ENCODE results near the gene BRD8.
"Not testable (repeated sequence)": the region's sequence is repeated elsewhere in the genome, so short reads cannot be mapped to it uniquely, and the experiment has no call there.

The BRD8 gene, protein sequence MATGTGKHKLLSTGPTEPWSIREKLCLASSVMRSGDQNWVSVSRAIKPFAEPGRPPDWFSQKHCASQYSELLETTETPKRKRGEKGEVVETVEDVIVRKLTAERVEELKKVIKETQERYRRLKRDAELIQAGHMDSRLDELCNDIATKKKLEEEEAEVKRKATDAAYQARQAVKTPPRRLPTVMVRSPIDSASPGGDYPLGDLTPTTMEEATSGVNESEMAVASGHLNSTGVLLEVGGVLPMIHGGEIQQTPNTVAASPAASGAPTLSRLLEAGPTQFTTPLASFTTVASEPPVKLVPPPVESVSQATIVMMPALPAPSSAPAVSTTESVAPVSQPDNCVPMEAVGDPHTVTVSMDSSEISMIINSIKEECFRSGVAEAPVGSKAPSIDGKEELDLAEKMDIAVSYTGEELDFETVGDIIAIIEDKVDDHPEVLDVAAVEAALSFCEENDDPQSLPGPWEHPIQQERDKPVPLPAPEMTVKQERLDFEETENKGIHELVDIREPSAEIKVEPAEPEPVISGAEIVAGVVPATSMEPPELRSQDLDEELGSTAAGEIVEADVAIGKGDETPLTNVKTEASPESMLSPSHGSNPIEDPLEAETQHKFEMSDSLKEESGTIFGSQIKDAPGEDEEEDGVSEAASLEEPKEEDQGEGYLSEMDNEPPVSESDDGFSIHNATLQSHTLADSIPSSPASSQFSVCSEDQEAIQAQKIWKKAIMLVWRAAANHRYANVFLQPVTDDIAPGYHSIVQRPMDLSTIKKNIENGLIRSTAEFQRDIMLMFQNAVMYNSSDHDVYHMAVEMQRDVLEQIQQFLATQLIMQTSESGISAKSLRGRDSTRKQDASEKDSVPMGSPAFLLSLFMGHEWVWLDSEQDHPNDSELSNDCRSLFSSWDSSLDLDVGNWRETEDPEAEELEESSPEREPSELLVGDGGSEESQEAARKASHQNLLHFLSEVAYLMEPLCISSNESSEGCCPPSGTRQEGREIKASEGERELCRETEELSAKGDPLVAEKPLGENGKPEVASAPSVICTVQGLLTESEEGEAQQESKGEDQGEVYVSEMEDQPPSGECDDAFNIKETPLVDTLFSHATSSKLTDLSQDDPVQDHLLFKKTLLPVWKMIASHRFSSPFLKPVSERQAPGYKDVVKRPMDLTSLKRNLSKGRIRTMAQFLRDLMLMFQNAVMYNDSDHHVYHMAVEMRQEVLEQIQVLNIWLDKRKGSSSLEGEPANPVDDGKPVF

DNA sequence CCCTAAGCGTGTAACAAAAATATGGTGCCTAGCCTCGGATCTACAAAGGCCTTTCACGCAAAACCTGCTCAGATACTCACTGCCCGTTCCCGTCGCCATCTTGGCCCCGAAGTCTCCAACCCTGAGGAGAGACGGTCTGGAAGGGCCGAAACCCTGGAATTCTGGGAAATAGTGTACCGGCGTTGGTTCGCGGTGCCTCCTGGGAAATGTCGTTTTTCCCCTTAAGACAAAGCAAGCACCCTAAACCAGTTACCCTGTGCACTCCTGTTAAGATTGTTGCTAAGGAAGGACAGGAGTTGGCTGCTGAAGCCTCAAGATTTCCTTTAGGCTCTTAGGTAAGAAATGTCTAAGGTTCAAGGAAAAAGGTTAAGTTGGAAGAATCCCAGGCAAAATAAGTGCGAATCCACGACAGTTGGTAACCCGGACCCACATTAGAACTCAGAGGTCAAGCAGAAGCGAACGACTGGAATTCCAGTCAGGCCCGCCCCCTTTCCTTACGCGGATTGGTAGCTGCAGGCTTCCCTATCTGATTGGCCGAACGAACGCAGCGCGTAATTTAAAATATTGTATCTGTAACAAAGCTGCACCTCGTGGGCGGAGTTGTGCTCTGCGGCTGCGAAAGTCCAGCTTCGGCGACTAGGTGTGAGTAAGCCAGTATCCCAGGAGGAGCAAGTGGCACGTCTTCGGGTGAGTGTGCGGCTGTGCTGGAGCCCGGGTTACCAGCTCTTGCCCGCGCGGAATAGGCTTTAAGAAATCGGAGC is at the start of gene BRD8, which contains the start of gene KIF20A:
Gene BRD8 (minus strand): TSS at position 115 of the 761 bp plus-strand sequence. CDS start 16 bp downstream, at position 99.
Gene KIF20A (plus strand): TSS at position 597 of the 761 bp plus-strand sequence. CDS start 569 bp downstream, outside the sequence.
- in situ Hi-C loops (cut with HindIII; ENCODE audit: low sequenced_read_pairs): no loop called here

DNA sequence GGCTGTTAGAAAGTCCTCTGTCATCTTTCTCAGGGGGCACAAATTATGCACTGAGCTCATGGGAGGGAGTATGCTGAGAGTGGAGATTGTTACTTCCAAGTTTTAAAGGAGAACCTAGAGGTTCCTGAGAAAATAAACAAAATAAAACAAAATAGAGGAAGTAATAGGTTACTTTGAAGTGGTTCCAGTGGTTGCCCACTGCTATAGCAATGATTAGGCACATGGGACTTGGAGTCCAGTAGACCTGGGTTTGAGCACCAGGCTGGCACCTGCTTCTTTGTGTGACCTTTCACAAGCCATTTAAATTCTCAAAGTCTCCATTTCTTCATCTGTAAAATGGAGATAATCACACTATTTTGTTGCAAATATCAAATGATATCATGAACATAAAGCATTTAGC is 48.5 kb upstream of the BRD8 start:
- in situ Hi-C loops (cut with HindIII; ENCODE audit: low sequenced_read_pairs): no loop called here

GRCh38 chr5:138224712-138225111 is 46.3 kb upstream of the BRD8 start:
- in situ Hi-C loops (cut with HindIII; ENCODE audit: low sequenced_read_pairs): no loop called here

DNA sequence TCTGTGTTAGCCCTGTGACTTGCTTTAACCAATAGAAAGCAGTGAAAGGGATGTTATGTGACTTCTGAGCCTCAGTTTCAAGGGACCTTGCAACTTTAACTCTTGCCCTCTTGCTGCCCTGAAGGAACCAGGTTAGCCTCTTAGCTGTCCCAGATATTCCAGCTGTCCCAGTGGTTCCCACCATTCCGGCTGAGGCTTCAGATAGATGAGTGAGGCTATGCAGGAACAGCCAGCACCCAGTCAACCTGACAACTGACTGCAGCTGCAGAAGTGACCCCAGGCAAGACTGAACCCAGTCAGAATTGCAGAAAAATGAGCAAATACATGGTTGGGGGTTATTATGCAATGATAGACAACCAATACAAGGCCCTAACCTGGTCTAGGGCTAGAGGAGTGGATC is 45.1 kb upstream of the BRD8 start:
- in situ Hi-C loops (cut with HindIII; ENCODE audit: low sequenced_read_pairs): no loop called here

GRCh38 chr5:138216799-138217198 is 38.4 kb upstream of the BRD8 start:
- in situ Hi-C loops (cut with HindIII; ENCODE audit: low sequenced_read_pairs): no loop called here

DNA sequence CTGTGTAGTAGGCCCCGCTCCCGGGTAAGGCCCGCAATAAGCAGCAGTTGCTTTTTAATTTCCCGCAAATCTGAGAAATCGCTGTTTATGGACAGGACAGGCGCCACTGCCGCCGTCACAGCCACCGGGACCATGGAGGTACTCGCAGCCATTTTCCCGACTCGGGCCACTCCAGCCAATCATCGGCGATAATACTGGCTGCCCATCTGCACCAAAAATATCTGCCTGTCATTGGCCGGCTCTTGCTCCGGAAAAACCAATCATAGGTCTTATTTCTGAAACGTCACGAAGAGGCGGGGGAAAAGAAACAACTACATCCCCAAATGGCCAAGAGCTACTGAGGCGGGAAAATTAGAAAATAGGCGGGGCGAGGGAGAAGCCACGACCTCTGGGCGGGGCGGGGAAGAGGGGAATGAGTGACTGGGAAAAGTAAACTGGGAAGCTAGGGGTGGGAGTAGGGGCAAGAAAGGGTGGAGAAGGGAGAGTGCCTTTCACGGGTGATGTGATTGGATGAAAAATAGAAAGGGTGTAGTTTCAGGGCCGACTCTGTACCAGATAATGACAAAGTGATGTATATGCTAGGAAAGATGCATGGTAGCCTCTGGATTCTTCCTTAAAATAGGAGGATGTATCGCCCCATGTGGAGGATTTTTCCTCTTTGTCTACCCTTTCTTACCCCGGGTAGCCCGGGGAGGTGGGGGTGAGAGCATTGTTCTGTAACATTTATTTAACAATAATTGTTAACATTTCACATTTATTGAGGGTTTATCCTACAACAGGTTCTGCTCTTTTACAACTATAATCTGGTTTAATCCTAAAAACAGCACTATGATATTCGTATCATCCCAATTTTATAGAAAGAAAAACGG is 35.0 kb upstream of the BRD8 start, which contains the start of gene CDC23:
Gene CDC23 (minus strand): TSS at position 163 of the 869 bp plus-strand sequence. CDS start 11 bp downstream, at position 152.
- in situ Hi-C loops (cut with HindIII; ENCODE audit: low sequenced_read_pairs): no loop called here

- in situ Hi-C loops (cut with HindIII; ENCODE audit: low sequenced_read_pairs): no loop called here
These were observed 34.4 kb upstream of the BRD8 start for GRCh38 chr5:138212828-138213160.

- in situ Hi-C loops (cut with HindIII; ENCODE audit: low sequenced_read_pairs): no loop called here
These were observed 32.6 kb upstream of the BRD8 start for GRCh38 chr5:138210985-138211384.

DNA sequence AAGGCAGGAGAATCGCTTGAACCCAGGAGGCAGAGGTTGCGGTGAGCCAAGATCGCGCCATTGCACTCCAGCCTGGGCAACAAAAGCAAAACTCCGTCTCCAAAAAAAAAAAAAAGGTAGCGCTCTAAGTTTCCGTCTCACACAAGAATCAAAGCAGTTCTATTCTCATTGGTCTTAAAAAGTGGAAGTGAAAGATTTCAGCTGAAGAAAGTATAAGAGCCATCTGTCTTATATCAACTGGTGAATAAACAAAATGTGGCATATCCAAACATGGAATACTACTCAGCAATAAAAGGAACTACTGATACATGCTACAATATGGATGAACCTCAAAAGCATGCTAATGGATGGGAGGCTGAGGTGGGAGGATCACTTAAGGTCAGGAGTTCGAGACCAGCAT is 15.4 kb upstream of the BRD8 start:
- in situ Hi-C loops (cut with HindIII; ENCODE audit: low sequenced_read_pairs): not testable (repeated sequence)

DNA sequence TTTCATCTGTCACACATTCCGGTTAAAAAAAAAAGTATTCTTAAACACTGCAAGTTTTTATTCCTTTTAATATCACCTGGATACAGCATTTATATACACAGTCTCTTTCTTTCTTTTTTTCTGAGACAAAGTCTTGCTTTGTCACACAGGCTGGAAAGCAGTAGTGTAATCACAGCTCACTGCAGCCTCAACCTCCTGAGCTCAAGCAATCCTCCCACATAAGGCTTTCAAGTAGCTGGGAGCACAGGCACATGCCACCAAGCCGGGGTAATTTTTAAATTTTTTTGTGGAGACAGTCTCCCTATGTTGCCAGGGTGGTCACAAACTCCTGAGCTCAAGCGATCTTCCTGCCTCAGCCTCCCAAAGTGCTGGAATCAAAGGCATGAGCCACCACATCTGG is 14.4 kb upstream of the BRD8 start:
- in situ Hi-C loops (cut with HindIII; ENCODE audit: low sequenced_read_pairs): no loop called here

GRCh38 chr5:138188626-138189025 is 10.2 kb upstream of the BRD8 start:
- in situ Hi-C loops (cut with HindIII; ENCODE audit: low sequenced_read_pairs): no loop called here

DNA sequence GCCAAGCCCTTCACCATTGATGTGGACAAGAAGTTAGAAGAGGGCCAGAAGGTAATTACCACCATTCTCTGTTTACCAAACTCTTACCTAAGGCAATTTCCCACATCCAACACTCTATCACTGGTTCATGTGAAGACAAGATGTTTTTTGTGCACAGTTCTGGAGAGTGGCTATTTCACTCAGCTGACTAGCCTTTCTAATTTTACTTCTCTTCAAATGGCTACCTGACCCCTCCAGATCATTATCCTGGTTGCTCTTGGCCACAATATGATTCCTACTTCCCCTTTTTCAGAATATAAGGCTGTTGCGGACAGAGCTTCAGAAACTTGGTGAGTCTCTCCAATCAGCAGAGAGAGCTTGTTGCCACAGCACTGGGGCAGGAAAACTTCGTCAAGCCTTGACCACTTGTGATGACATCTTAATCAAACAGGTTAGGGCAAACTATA is 7.6 kb upstream of the BRD8 start:
- in situ Hi-C loops (cut with HindIII; ENCODE audit: low sequenced_read_pairs): no loop called here

DNA sequence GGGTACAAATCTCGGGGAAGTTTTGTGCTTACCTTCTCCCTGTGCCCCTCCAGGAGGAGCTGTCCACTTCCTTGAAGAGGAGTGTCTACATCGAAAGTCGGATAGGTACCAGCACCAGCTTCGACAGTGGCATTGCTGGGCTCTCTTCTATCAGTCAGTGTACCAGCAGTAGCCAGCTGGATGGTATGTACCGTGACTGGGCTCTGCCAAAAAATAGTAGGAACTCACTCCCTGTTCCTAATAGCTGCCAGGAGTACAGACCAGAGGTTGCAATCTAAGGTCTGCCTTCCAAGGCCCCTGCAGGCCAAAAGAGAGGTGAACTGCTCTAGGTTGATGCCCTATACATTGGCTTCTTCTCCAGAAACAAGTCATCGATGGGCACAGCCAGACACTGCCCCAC is 4.4 kb upstream of the BRD8 start:
- in situ Hi-C loops (cut with HindIII; ENCODE audit: low sequenced_read_pairs): no loop called here

DNA sequence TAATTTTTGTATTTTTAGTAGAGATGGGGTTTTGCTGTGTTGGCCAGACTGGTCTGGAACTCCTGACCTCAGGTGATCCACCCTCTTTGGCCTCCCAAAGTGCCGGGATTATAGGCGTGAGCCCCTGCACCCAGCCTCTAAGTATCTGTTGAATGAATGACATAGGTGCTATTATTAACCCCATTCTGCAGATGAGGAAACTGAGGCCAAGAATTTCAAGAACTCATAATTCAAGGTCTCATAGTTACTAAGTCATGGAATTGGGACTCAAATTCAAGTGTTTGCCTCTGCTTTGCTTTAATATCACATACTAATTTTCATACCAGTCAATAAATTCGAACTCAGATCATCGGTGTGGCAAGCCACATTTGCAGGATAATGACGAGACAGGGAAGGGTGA is 2.4 kb upstream of the BRD8 start:
- in situ Hi-C loops (cut with HindIII; ENCODE audit: low sequenced_read_pairs): no loop called here

- in situ Hi-C loops (cut with HindIII; ENCODE audit: low sequenced_read_pairs): no loop called here
These were observed 1.9 kb upstream of the BRD8 start for GRCh38 chr5:138180183-138180782.

GRCh38 chr5:138179277-138179857 is 937 bp upstream of the BRD8 start:
- in situ Hi-C loops (cut with HindIII; ENCODE audit: low sequenced_read_pairs): no loop called here

DNA sequence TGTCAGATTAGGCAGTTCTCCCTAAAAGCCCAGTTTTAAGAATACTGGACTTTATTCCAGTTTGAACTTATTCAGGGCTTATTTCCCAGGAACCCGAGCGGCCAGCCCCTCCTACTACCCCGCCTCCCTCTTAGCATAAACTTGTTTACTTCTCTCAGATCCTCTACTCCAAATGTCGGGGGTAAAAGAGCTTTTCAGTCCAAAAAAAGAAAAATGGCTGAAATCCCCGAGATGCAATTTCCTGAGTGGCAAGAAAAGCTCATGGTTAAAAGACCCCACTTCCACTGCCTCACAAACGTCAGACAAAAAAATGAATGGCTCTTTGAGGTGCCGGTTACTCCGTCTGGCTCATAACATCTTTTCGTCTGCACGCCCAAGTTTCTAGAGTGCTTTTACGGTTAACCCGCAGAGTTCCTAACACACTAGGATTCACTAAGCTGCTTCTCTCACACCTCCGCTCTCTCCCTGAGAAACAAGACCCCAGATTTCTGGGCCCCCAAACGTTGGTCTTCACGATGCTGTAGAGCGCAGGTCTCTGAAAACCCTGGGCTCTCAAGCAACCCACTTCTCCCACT is 402 bp downstream of the BRD8 start:
- in situ Hi-C loops (cut with HindIII; ENCODE audit: low sequenced_read_pairs): no loop called here

DNA sequence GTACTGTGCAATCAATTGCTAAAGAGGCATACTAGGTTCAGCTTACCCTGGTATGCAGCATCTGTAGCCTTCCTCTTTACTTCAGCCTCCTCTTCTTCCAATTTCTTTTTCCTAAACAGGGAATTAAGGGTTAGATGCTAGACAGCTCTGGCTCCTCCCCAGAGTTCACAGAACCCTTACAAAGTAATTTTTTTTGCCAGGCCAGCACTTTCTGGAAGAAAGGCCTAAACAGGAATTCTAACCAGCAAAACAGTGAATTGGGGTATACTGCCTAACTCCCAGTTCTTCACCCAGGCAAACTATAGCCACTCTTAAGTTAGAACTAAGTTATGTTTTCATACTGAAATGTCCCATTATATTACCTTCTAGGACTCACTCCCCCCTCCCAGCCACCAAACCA is 8.1 kb downstream of the BRD8 start:
- in situ Hi-C loops (cut with HindIII; ENCODE audit: low sequenced_read_pairs): no loop called here

Measured in DLD1 (cell line).